Spleen (tissue), 7 donors: Measurements from ENCODE around the gene FBXO41.

ENCODE experiments used
- CTCF ChIP-seq, 11 experiments: fragments of 200-600 bp in 7 of 11; fragments of 450-650 bp in 4 of 11; sonication (generic) in 4 of 11; IDR thresholded peaks in 8 of 11; conservative IDR thresholded peaks in 3 of 11; 1 replicate in 7 of 11; 2 replicates in 4 of 11; pipeline versions ENCODE4 v1.4.0 to v1.8.0; 2016 to 2021; ENCODE audit warnings: antibody characterized with exemption in 11 of 11, inconsistent platforms in 4 of 11, mild to moderate bottlenecking in 1 of 11
- POLR2AphosphoS5 ChIP-seq, 3 donors: sonication (generic); formaldehyde crosslinking; IDR thresholded peaks; one replicate each; pipeline ENCODE4 v1.5.1; 2017; ENCODE audit warnings: antibody characterized with exemption in 3 of 3
- donor health status: DM: no; HTN: no; CAD: no; lungs with moderate emphysema.
- donor health status: DM: no; HTN: no; CAD: no.
- donor health status: DM: no; HTN: no; CAD: no.

GRCh38 chr2:73282924-73283544, 1.2 kb downstream of the FBXO41 start:
- no peak for TF ChIP-seq CTCF (IDR thresholded peaks at IDR 0.05 in 8 of 11, conservative IDR thresholded peaks at IDR 0.05 in 3 of 11)
- TF ChIP-seq POLR2AphosphoS5 (IDR thresholded peaks at IDR 0.05), result no peak
